Astrocyte of the cerebellum (primary cell): Measurements from ENCODE around the gene PLEKHH3.

ENCODE experiments used
- DNase-seq: peaks from one replicate; pipeline ENCODE4 v3.0.0-alpha.2; 2011; ENCODE audit warnings: low read depth
- H3K4me3 ChIP-seq: 2 replicates; pipeline ENCODE4 v1.5.1; 2011; ENCODE audit warnings: mild to moderate bottlenecking, low read depth, low read length, moderate library complexity
- CTCF ChIP-seq: IDR thresholded peaks from 2 replicates; pipeline ENCODE4 v1.5.1; 2012; ENCODE audit warnings: low read length, low read depth, moderate library complexity, mild to moderate bottlenecking; ENCODE audit errors: missing control alignments
- in situ Hi-C: cut with HindIII; loops from 2 replicates; pipeline ENCODE4 v1.10.0; 2017; ENCODE audit warnings: low sequenced_read_pairs

PLEKHH3 gene

DNA sequence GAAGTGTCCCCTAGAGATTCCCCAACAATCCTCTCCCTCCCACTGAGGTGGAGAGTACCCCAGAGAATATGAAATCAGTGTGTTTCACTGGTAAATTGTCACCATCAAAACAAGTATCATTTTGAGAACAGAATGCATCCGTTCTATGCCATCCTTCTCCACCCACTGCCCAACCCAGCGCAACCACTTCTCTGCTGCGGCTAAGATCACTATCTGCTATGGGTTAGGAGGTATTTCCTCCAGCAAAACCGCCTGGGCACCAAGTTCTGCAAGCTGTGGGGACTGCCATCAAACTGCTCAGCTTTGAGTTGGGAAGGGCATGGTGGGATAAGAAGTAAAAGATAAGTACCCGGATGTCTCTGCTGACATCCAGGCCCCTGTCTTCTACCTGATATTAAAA lies 29.9 kb upstream of the PLEKHH3 start:
- DNase-seq = no peak

DNA sequence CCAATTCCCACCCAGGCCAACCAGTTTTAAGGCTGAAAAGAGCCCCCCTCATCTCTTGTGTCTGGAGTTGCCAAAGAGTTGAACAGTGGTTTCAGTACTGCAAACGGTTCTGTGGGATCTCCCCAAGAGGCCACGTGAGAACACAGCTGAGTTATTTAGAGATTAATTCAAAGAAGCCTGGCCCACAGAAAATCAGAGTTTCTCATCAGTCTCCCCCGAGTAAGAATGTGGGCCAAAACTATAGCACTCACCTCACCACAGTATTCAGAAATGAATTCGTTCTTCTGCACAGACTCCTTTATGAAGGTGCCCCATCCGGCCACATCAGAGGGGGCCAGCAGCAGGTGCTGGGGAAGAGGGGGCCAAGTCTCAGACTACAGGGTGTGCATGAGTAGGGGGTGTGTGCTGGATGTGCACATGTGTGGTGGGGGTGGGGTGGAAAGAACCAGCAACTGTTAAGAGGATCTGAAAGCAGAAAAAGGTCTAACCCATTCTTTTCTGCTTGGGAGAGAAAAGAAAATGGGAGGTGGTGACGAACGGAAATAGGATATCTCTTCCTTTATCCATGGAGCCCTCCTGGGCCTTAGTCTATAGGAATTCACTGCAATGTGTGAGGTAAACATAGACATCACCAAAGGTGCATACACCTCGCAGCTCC lies 28.2 kb upstream of the PLEKHH3 start:
- no peak for DNase-seq
- TF ChIP-seq CTCF = no peak
- in situ Hi-C loops = no loop called here
- H3K4me3 ChIP-seq = no peak overlapping the region

More for the DNA sequence above, 29.9 kb upstream of the PLEKHH3 start:
- in situ Hi-C loops = no loop called here
- TF ChIP-seq CTCF = no peak
- no peak overlapping the region for H3K4me3 ChIP-seq

DNA sequence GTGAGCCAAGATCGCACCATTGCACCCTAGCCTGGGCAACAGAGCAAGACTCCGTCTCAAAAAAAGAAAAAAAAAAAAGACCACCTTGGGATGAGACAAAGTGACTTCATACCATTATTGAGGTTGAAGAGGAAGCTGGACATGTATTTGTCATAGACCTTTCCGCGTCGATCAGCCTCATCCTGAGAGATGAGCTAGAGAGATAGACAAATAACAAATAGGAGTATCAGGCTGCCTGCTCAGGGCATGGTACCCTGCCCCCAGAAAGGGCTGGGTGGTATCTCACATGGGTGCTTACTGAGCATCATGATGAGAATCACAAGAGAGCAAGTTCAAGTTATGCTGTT lies 27.7 kb upstream of the PLEKHH3 start:
- no peak for DNase-seq
- in situ Hi-C loops = no loop called here
- TF ChIP-seq CTCF = no peak
- no peak overlapping the region for H3K4me3 ChIP-seq

DNA sequence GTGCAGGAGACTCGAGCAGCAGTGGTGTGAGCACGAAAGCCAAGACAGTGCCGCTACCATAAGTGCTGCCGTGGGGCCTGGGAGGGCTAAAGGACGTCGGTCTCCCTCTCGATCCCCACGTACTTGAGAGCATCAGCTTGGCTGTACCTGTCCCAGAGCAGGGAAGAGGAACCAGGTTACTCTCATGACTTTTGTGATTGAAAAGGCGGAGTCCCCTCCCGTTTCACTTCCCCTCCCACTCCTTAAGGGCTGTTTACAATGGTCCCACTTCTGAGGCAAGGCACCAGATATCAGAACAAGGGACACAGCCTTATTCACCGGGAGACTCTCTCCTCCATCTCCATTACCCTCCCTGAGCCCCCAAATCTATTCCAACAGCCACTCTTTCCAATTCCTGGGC lies 25.7 kb upstream of the PLEKHH3 start:
- H3K4me3 ChIP-seq = no peak overlapping the region
- in situ Hi-C loops = no loop called here
- no peak for TF ChIP-seq CTCF
- DNase-seq = no peak

DNA sequence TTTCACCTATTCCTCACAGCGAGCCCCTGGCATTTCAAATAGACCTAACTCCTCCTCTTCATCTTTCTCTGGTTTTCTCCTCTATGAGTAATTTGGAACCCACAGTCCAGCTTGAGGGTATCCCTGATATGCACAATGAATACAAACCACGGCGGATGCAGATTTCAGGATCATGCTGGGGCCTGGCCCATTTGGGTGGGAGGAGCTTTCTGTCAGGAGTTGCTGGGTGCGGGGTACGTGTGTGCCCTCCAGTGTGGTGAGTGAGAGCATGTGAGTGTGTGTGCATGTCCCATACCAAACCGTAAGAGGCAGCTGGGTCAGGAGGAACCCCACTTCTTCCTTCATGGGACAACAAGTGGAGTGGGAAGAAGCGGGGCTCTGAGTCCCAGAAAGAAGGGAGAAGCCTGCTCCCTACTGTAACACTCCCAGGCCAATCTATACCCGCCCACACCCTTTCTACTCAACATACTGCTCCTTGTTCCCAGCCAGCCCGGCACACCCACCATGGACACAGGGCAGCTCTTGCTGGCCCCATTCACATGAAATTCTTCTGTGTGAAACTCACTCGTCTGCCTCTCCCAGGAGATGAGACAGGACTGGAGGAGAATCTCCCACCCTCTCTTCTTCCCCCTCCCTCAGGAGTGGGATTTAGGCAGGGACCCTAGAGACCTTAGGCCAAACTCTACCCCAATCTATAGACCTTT lies 23.9 kb upstream of the PLEKHH3 start:
- no peak for TF ChIP-seq CTCF
- H3K4me3 ChIP-seq = no peak overlapping the region
- no peak for DNase-seq
- in situ Hi-C loops = no loop called here

- TF ChIP-seq CTCF = no peak
- in situ Hi-C loops = no loop called here
- no peak for DNase-seq
- H3K4me3 ChIP-seq = no peak overlapping the region
These were observed 22.6 kb upstream of the PLEKHH3 start for GRCh38 chr17:42699415-42699740.
